D721Med (cell line): Measurements from ENCODE around the gene SGPP2.
"Not testable (repeated sequence)": the region's sequence is repeated elsewhere in the genome, so short reads cannot be mapped to it uniquely, and the experiment has no call there.

Experiments used
- DNase-seq: peaks from one replicate; pipeline ENCODE4 v3.0.0; 2011; ENCODE audit warnings: low spot score; ENCODE audit not compliant: insufficient read length
- FAIRE-seq: peaks from 2 replicates; lab custom pipeline; 2011; peaks lifted over from hg19 to GRCh38; lab: Jason Lieb, UNC
- CTCF ChIP-seq: IDR thresholded peaks from 2 replicates; pipeline ENCODE4 v1.5.1; 2012; ENCODE audit warnings: mild to moderate bottlenecking, control low read depth; ENCODE audit not compliant: insufficient read depth; ENCODE audit errors: missing control alignments

Gene SGPP2

DNA sequence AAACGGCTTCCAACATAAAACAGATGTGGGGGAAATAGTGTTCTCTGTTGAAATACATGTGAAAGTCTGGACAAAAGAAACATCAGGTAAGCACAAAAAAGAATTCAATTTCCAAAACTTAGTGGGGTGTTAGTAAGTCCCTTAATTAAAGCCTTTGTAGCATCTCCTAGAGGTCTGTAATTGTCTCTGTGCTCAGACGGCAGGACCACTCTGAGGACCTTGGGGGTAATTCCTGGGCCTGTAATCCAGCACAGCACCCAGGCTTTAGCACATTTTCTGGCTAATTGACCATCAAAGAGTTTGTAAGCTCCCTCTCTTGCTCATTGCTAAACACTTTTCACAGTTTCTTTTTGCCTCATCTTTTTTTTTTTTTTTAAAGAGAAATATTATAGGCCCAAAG, 151.3 kb downstream of the SGPP2 start:
- no peak for DNase-seq
- no peak for TF ChIP-seq CTCF
- FAIRE-seq = no peak

DNA sequence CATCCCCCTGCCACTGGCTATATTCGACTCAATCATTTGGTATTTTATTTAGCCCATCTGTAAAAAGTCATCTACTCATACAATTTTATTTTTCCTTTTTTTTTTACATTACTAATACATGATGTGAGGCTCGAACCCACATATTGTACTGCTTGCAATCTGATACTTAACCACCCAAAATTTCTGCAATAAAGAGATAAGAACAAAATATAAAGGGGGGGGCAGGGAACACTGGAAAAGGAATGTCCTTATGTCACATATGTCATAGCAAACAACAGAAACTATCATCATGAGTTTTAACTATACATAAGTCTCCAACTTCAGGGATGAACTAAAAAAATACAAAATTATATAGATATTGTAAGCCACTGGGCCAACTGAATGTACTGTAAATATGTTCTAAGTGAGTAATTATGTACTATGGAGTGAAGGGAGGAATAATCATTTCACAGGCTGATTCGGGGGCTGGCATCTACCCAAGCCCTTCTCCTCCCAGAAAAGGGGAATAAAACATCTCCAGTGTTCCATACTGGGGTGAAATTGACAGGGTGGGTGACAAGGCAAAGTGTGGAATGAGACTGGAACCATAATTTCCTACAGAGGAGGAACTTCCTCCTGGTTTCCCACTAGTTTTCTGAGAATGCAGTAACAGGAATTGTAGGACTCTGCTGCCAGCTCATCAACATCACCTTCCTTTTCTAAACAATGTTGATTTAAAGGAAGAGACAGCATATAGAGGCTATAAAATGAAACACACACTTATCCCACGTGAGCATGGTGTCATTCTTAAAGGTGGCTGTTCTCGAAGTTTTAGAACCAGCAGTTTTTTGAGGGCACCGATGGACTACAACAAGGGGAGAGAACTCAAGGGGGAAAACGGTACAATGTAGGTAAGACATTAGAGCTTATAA, 152.1 kb downstream of the SGPP2 start:
- FAIRE-seq (no peak), DNase-seq (no peak)
- no peak for TF ChIP-seq CTCF

DNA sequence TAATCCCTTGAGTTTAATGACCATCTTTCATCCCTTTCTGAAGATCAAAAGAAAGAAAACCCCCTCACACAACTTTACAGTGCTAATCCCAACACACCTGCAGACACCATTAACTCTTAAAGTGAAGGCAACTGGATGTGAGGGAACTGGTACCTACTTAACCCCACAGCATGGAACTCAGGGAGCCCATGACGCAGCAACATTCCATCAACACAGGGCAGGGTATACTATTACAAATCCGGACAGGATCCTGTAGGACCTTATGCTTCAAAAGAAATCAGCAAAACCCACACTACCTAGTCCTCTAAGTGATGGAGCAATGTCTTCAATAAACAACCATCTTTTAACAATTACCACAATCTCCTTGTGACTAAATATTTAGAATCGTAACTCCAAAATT, 153.0 kb downstream of the SGPP2 start:
- FAIRE-seq = no peak
- DNase-seq = no peak
- no peak for TF ChIP-seq CTCF

- DNase-seq = no peak
- no peak for FAIRE-seq
- TF ChIP-seq CTCF = peak; percentile 14
Observed at GRCh38 chr2:222582928-222583327, 158.6 kb downstream of the SGPP2 start.

DNA sequence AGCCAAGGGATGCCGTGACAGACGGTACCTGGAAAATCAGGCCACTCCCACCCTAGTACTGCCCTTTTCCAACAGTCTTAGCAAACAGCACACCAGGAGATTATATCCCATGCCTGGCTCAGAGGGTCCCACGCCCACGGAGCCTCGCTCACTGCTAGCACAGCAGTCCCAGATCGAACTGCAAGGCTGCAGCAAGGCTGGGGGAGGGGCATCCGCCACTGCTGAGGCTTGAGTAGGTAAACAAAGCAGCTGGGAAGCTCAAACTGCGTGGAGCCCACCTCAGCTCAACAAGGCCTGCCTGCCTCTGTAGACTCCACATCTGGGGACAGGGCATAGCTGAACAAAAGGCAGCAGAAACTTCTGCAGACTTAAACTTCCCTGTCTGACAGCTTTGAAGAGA, 160.2 kb downstream of the SGPP2 start:
- DNase-seq, FAIRE-seq: not testable (repeated sequence)

DNA sequence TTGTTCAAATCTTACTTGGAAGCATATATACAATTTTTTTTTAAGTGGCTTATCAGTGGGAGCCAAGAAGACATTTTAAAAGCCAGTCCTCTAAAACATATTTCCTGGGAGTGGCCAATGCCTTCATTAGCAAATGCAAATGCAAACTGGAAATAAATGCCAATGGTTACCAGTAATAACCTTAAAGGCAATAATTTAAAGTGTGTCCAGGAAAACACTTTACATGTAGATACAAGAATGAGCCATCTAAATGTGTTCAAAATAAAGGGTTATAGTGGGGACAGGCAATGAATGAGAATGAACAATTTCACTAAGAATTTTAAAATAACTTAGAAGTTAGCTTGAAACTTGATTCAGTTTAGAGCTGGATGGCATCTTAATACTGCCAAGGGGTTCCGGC, 167.3 kb downstream of the SGPP2 start:
- FAIRE-seq = no peak
- DNase-seq = no peak
- TF ChIP-seq CTCF = no peak

- FAIRE-seq (no peak), DNase-seq (no peak)
- TF ChIP-seq CTCF = no peak
Observed at GRCh38 chr2:222592176-222592575, 167.8 kb downstream of the SGPP2 start.
